ES-I3 (cell line): ENCODE results near the gene YEATS4.

ENCODE experiments used
- H3K36me3 ChIP-seq: 2 replicates; pipeline ENCODE4 v1.6.1; 2013; ENCODE audit warnings: mild to moderate bottlenecking, low read length, control low read depth, moderate library complexity; ENCODE audit not compliant: insufficient read depth
- H3K4me1 ChIP-seq: 2 replicates; pipeline ENCODE4 v1.6.1; 2013; ENCODE audit warnings: mild to moderate bottlenecking, control low read depth, low read length; ENCODE audit not compliant: insufficient read depth
- H3K9ac ChIP-seq: 2 replicates; pipeline ENCODE4 v1.6.1; 2013; ENCODE audit warnings: low read depth, mild to moderate bottlenecking, low read length, moderate library complexity
- H3K9me3 ChIP-seq: 2 replicates; pipeline ENCODE4 v1.6.1; 2013; ENCODE audit warnings: mild to moderate bottlenecking, low read length, moderate library complexity; ENCODE audit not compliant: control insufficient read depth, insufficient read depth

YEATS4 gene

GRCh38 chr12:69419701-69420100, 60.2 kb downstream of the YEATS4 start:
- Histone ChIP-seq H3K36me3 (no peaks in the 10 kb centered on the region), H3K9me3 (no peaks in the 10 kb centered on the region), H3K9ac (no peak overlapping the region), H3K4me1 (no peaks in the 10 kb centered on the region; the same call in 1 of the 2 replicates)

DNA sequence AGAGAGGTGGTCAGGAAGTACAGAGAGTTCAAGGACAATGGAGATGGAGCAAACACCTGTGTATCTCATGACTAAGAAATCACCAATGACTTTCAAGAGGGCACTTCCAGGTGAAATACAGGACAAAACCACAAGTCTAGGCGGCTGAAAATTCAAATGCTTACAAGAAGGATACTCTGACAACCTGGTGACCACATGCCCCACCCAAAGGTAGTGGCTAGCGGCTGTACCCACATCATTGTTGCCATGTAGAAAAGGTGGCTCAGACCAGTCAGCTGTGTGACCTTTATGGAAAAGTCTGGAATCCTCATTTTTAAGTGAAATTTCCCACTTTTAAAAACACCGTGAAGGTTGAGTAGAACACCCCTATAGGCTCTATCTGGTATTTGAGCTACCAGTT, 62.0 kb downstream of the YEATS4 start:
- no peaks in the 10 kb centered on the region for H3K4me1 ChIP-seq
- H3K9me3 ChIP-seq, result no peaks in the 10 kb centered on the region
- no peak overlapping the region for H3K9ac ChIP-seq
- no peaks in the 10 kb centered on the region for H3K36me3 ChIP-seq

- no peaks in the 10 kb centered on the region for H3K4me1 ChIP-seq
- no peaks in the 10 kb centered on the region for H3K9me3 ChIP-seq
- no peaks in the 10 kb centered on the region for H3K36me3 ChIP-seq
- H3K9ac ChIP-seq, result no peak overlapping the region
Measured at GRCh38 chr12:69423037-69423905, 63.7 kb downstream of the YEATS4 start.

DNA sequence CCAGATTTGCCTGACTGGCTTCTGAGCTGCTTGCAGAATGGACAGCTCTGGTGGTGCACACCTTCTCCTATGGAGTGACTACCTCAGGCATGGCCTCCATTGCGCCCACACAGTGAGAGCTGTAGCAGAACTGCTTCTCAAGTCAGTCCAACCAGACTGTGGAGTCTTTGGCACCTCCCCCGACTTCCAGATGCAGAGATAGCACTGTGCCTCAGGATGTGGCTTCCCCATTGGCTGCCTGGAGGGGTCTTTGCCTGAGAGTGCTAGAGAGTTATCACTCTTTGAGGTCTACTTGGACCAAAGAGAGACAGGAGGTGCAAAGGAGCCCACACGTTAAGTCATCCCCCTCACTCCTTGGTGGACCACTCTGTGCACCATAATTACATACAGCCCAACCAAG, 65.9 kb downstream of the YEATS4 start:
- no peaks in the 10 kb centered on the region for H3K9me3 ChIP-seq
- H3K4me1 ChIP-seq, result no peaks in the 10 kb centered on the region
- H3K36me3 ChIP-seq, result no peaks in the 10 kb centered on the region
- H3K9ac ChIP-seq, result no peak overlapping the region

DNA sequence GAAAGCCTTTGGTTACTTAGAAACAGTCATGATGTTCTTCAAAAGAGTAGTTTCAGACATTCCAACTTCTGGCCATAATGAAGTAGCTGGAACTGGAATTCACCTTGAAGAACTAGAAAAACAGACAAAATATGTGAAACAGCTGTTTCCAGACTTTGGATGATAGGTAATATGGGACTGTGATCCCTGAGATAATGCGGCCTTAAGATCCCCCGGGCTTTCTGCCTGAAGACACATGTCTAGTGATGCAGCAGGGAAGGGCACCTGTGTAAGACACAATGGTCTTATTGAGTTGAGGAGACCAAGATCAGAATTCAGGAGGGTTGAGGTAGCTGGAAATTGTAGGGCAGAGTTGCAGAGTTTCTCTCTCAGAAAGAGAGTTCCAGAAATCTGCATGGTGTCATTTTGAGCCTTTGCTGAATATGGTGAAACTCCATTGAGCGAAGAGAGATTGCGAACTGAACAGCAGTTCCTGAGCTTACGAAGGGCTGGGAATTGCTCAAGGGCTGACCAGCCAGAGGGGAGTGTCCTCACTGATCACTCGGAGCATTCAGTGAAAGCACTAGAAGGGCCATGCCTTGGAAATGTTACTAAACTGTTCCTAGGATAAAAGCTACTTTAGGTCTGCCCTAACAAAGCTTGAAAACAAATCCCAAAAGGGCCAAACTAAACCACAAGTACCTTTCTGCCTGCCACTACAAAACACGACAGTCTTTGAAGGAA, 69.0 kb downstream of the YEATS4 start:
- Histone ChIP-seq H3K4me1 (no peaks in the 10 kb centered on the region), H3K36me3 (no peaks in the 10 kb centered on the region), H3K9ac (no peak overlapping the region), H3K9me3 (no peaks in the 10 kb centered on the region)

DNA sequence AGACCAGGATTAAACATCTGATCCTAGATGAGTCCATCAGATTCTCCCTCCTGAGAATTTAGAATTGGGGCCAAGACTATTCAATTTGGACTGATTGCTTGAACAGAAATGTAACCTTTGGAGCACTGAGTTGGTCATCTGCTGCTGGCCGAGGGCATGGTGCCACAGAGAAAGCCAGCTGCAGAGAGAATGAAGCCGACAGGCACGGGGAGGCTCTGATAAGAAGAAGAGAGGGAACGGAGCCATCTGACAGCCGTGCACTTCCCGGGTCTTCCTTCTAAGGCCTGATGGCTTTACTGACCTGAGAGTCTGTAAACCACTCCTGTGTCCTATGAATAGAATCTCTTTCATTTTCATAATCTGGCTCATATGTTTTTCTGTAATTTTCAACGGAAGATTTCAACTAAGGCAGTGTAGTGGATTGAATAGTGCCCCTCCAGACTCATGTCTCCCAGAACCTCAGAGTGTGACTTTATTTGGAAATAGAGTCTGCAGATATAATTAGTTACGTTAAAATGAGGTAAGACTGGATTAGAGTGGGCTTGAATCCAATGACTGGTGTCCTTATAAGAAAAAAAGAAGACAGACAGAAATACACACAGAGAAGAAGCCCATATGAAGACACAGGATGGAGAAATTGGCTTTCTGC, 71.5 kb downstream of the YEATS4 start:
- Histone ChIP-seq H3K36me3 (no peaks in the 10 kb centered on the region), H3K9me3 (no peaks in the 10 kb centered on the region), H3K4me1 (no peaks in the 10 kb centered on the region), H3K9ac (no peak overlapping the region)

DNA sequence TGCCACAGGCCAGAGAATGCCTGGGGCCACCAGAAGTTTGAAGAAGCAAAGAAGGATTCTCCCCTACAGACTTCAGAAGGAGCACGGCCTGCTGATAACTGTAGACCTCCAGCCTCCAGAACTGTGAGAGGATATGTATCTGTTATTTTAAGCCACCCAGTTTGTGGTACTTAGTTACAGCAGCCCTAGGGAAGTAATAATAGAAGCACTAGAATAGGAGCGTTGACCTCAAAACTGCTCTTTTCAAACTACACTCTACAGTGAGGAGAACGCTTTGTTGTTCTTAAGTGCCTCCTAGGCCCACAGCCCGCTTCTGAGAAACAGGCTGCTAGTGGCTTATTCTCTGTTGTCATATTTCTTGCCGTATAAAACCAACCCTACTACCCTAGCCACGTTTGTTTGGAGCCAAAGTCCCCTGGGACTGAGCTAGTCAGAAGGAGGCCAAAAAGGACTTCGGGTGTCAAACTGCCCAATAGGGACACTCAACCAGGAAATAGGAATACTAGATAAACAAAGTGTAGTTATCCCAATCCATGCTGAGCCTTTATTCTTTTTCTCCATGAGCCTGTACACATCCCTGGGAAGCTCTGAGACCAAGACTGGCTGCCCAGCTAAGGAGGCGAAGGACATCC, 72.2 kb downstream of the YEATS4 start:
- Histone ChIP-seq H3K36me3 (no peaks in the 10 kb centered on the region), H3K9me3 (no peaks in the 10 kb centered on the region), H3K9ac (no peak overlapping the region), H3K4me1 (no peaks in the 10 kb centered on the region)

DNA sequence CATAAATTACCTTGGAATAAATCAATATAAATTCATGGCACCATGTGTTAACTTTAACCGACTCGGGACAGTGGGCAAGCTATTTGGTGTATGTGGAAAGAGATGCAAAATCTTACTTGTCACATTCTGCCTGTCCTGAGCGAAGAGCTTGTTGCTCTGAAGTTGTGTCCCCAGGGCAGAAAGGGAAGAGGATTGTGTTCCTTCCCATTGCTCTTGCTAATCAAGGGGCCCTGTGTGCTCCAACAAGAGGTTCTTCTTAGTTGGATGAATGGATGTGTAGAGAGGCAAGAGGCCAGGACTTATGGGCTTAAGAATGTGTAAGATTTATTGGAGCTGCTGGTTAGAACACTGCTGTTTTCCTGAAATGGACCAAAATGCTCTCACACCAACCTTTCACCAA, 74.1 kb downstream of the YEATS4 start:
- no peaks in the 10 kb centered on the region for H3K4me1 ChIP-seq
- no peaks in the 10 kb centered on the region for H3K9me3 ChIP-seq
- H3K9ac ChIP-seq, result no peak overlapping the region
- H3K36me3 ChIP-seq, result no peaks in the 10 kb centered on the region

- Histone ChIP-seq H3K9me3 (no peaks in the 10 kb centered on the region), H3K4me1 (no peaks in the 10 kb centered on the region), H3K36me3 (no peaks in the 10 kb centered on the region), H3K9ac (no peak overlapping the region)
Measured at GRCh38 chr12:69435644-69436043, 76.1 kb downstream of the YEATS4 start.

- Histone ChIP-seq H3K9ac (no peak overlapping the region), H3K9me3 (no peaks in the 10 kb centered on the region), H3K36me3 (no peaks in the 10 kb centered on the region), H3K4me1 (no peaks in the 10 kb centered on the region)
Measured at GRCh38 chr12:69437073-69437472, 77.5 kb downstream of the YEATS4 start.

- Histone ChIP-seq H3K9me3 (no peaks in the 10 kb centered on the region), H3K4me1 (no peaks in the 10 kb centered on the region), H3K36me3 (no peaks in the 10 kb centered on the region), H3K9ac (no peak overlapping the region)
Measured at GRCh38 chr12:69438539-69438938, 79.0 kb downstream of the YEATS4 start.

GRCh38 chr12:69440016-69440415, 80.5 kb downstream of the YEATS4 start:
- Histone ChIP-seq H3K4me1 (no peaks in the 10 kb centered on the region), H3K9me3 (no peaks in the 10 kb centered on the region), H3K36me3 (no peaks in the 10 kb centered on the region), H3K9ac (no peak overlapping the region)
